Left cardiac atrium (tissue), 4 donors: ENCODE measurements around the gene MED12L. TPM values are rescaled to one million over a fixed set of nuclear protein-coding genes. Genes with fewer than 3 reads are reported as not detected.
A peak's percentile ranks its signal among the peaks of the same experiment; 100 is the strongest.

Experiments used
- ATAC-seq, 2 donors: fragments of 200-7000 bp; cut with Tn5 transposase; one replicate each; pipeline ENCODE4 v1.9.1; 2020; ENCODE audit warnings: mild to moderate bottlenecking in 2 of 2, moderate library complexity in 2 of 2
- DNase-seq: peaks from one replicate; pipeline ENCODE4 v3.0.0-alpha.2; 2020
- intact Hi-C, 2 donors: fragments of 100-400 bp; cut with DNase I; formaldehyde crosslinking; loops; one replicate each; pipeline versions ENCODE4 v1.14.1 to v1.15.1; 2022 to 2023
- total RNA-seq, 2 donors: library from RNA; stranded (reverse); fragmentation: NEBNext Ultra II Directional; extraction: Animal tissue kit (Norgen Biotek cat#: 25700); gene quantifications; one replicate each; pipeline ENCODE4 v1.2.1, GENCODE V29; 2021
- donor health status: DM: no; HTN: yes; CAD: no.
- donor health status: DM: no; HTN: yes; CAD: no; lungs with severe emphysema.
- donor health status: DM: yes; HTN: yes; CAD: no.
- donor health status: Dilated cardiomyopathy.

Gene MED12L
- total RNA-seq, 2 donors from 2014 or later = 0.44 to 0.50 TPM

DNA sequence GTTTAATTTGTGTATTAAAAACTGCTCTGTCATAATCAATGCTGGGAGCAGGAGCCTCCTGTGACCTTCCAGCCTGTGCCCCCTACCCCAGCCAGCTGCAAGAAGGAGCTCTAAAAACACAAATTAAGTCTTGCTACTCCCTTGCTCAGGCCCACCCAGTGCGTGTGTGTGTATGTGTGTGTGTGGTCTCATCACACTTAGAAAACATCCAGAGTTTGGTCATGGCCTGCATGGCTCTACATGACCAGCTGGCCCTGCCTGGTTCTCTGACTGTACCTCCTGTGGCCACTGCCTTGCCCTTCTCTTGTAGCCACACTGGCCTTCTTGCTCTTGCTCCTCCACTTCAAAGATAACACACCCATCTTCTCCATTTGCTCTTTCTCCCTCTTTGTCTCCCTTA, 179.1 kb downstream of the MED12L start:
- no peak for DNase-seq
- ATAC-seq = no peak
- intact Hi-C loops = no loop called here

DNA sequence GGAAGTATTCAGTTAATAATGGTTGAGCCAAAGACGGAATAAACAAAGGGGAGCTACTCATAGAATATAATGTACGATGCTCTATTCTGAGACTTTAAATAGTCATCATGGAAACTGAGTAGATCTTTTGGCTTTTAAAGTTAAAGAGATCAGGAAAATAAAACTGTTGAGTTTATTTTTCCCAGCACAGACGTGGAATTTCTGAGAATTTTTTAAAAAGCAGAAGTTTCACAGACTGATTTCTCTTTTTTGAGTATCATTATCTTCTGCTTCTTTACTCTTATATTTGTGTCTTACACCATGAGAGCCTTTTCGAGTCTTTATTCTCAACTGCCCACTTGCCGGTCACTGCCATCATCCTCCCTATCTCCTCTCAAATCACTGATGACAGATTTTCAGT, 179.7 kb downstream of the MED12L start:
- intact Hi-C loops = no loop called here

GRCh38 chr3:151265866-151266265, 180.4 kb downstream of the MED12L start:
- DNase-seq (no peak), ATAC-seq (peak; percentile 19 to 64)

More for the DNA sequence above, 179.7 kb downstream of the MED12L start:
- DNase-seq = no peak
- ATAC-seq = no peak

DNA sequence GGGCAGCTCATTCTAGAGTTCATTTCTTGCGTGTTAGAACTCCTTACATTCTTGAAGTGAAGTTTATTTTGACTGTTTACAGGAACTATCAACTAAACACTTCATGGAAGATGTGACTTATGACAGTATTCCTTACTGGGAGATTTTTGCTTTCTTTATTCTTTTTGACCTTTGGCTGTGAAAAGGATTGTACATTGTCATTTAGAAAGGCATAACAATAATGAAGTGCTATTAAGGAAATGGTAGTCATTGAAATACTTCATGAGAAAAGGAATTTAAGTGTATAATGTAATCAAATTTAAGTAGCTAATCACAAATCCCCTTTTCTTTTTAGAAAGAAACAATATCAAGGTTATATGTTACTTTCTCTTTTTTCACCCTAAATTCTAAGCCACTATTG, 181.6 kb downstream of the MED12L start:
- ATAC-seq (no peak), DNase-seq (no peak)
- intact Hi-C loops = no loop called here

More at GRCh38 chr3:151265866-151266265, 180.4 kb downstream of the MED12L start:
- intact Hi-C loops = no loop called here

GRCh38 chr3:151268267-151269235, 183.1 kb downstream of the MED12L start:
- ATAC-seq (no peak), DNase-seq (no peak)
- intact Hi-C loops = no loop called here

DNA sequence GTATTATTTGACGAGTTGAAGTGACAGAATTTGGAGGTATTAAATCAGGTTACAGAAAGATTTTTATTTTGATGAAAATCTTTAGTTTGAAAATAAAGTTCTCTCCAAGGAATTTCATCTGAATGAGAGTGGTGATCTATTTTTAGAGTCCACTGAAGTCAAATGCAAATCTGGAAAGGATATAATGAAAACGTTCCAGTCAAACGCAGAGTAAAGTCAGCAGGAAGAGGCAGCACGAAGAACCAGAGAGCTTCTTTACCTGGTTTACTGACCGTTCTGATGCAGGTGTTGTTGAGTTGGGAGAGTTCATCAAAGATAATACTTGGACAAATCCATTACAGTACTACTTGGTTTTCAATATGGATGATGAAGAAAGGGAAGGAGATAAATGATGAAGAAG, 184.2 kb downstream of the MED12L start:
- ATAC-seq (no peak), DNase-seq (no peak)
- intact Hi-C loops = no loop called here

DNA sequence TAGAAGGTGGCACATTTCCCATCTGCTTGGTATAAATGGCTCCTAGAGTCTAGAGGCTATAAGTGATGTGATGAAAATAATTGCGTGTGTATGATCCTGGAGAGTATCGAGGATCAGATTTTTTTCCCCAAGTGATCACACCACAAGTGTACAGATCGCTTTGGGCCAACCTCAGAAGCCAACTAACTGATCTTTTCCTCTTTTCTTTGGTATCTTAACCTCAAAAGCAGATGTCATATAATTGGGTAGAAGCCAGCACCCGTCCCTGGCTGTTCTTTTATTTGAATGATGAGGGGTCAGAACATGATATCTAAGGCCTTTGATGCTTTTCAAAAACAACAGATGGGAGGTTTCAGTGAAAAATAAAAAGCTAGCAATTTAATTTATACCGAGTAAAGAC, 189.6 kb downstream of the MED12L start:
- ATAC-seq = no peak
- intact Hi-C loops = no loop called here

GRCh38 chr3:151276038-151276686, 190.7 kb downstream of the MED12L start:
- DNase-seq = no peak

More for the DNA sequence above, 189.6 kb downstream of the MED12L start:
- no peak for DNase-seq

GRCh38 chr3:151276687-151277042, 191.2 kb downstream of the MED12L start:
- no peak for DNase-seq
- intact Hi-C loops = no loop called here
- ATAC-seq = no peak

More at GRCh38 chr3:151276038-151276686, 190.7 kb downstream of the MED12L start:
- ATAC-seq = no peak
- intact Hi-C loops = no loop called here

DNA sequence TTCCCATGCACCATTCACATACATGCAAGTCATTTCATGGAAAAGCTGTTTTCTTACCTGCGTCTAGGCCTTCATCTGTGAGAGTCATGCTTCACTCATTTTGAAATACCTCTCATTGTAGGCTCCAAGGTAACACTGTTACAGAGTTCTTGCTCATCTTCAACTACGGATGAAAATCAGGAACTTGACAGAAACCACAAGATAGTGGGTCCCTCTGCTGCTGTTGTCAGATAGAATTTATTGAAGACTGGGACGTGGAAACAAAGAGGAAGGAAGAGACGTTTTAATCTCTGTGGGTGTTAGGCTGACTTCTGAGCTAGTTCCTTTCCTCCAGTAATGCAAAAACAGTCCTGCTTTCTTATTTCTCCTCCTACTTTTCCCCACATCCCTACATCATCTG, 192.8 kb downstream of the MED12L start, which contains the start of gene P2RY14:
Gene P2RY14, minus strand, starts transcription at position 313 of the 400 bp plus-strand sequence. CDS start 64,226 bp downstream, outside the sequence.
- no peak for DNase-seq
- ATAC-seq = peak in 1 of 2 donors; percentile 52
- intact Hi-C loops = no loop called here

- DNase-seq = no peak
- ATAC-seq = peak in 1 of 2 donors; percentile 31
- intact Hi-C loops = loop anchor here (2.0 to 5.0 kb wide), 3 partner anchors 54 to 114 kb away; no protein-coding TSS in a partner anchor
Observed at GRCh38 chr3:151281671-151282324, 196.3 kb downstream of the MED12L start.

DNA sequence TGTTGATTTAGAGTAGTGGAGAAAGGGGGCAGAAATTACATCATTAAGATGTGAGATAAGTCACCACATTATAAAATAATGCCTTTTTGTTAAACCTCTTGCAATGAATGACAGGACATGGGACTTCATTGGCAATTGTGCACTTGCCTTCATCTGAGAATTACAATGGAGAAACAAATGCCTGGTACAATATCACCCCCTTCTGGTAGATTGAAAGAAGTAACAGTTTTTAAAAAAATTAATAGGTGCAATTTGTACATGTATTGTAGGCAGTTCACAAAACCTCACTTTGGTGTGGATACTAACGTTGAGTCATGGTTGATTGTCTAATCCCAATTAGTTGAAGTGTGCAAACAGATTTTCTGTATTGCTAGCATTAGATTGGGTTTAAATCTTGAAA, 197.5 kb downstream of the MED12L start:
- intact Hi-C loops = loop anchor here (1.0 to 5.0 kb wide), 4 partner anchors 56 to 116 kb away; no protein-coding TSS in a partner anchor
- ATAC-seq (peak; percentile 61 to 67), DNase-seq (no peak)

GRCh38 chr3:151283387-151283786, 197.9 kb downstream of the MED12L start:
- ATAC-seq (no peak), DNase-seq (no peak)
- intact Hi-C loops = loop anchor here (1.0 to 5.0 kb wide), 4 partner anchors 56 to 116 kb away; no protein-coding TSS in a partner anchor

GRCh38 chr3:151283907-151284461, 198.5 kb downstream of the MED12L start:
- intact Hi-C loops = loop anchor here (1.0 to 5.0 kb wide), 4 partner anchors 57 to 117 kb away; no protein-coding TSS in a partner anchor
- peak; percentile 32 for DNase-seq
- peak; percentile 34 to 48 for ATAC-seq

GRCh38 chr3:151285940-151286339, 200.5 kb downstream of the MED12L start:
- no peak for DNase-seq
- no peak for ATAC-seq
- intact Hi-C loops = no loop called here

- ATAC-seq = no peak
- intact Hi-C loops = no loop called here
- no peak for DNase-seq
Observed at GRCh38 chr3:151289445-151289844, 204.0 kb downstream of the MED12L start.

DNA sequence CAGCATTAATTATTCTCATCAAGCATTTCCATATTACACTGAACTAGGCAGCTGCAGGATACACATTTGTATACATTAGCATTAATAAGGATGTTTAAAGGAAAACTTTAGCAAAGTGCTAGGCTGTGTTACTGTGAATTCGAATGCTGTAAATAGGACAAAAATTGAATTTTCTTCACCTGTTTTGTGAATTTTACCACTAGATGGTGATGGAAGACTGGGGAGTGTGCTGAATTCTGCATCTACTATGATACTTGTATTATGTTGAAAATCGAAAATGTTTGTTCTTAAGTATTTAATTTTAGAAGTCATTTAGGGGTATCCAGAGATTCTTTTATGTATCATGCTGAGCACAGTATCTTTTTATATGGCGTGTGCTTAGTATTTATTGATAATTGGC, 205.2 kb downstream of the MED12L start:
- ATAC-seq (no peak), DNase-seq (no peak)
- intact Hi-C loops = no loop called here

DNA sequence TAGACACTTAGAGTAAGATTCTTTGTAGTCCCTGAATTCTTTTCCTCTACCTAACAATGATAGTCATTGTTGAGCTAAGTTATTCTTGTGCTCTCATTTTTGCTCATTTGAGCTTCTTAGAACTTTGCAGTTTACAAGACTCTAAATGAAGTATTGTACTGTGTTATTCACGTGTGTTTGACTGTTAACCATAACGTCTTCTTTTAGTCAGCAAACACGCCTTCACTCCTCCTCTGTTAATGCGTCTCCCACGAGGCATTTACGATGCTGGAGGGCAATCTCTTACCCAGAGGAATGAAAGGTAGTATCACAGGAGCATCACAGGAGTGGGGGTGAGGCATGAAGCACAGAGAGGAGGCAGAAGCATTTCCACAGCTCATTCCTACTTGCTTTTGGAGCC, 207.7 kb downstream of the MED12L start:
- no peak for ATAC-seq
- intact Hi-C loops = no loop called here
- DNase-seq = no peak

- no peak for ATAC-seq
- intact Hi-C loops = no loop called here
- DNase-seq = no peak
Observed at GRCh38 chr3:151296226-151296625, 210.8 kb downstream of the MED12L start.
